ENCODE measurements around the gene CACNA1G. TPM values are rescaled to one million over a fixed set of nuclear protein-coding genes. Genes with fewer than 3 reads are reported as not detected.

CACNA1G gene
- total RNA-seq, 1 experiment from 2014 or later, result not detected

GRCh38 chr17:50642071-50642721 lies 81.7 kb downstream of the CACNA1G start:
- in situ Hi-C loops (cut with HindIII; ENCODE audit: low pct_unique_long_range_greater_than_20kb, low sequenced_read_pairs), result no loop called here

DNA sequence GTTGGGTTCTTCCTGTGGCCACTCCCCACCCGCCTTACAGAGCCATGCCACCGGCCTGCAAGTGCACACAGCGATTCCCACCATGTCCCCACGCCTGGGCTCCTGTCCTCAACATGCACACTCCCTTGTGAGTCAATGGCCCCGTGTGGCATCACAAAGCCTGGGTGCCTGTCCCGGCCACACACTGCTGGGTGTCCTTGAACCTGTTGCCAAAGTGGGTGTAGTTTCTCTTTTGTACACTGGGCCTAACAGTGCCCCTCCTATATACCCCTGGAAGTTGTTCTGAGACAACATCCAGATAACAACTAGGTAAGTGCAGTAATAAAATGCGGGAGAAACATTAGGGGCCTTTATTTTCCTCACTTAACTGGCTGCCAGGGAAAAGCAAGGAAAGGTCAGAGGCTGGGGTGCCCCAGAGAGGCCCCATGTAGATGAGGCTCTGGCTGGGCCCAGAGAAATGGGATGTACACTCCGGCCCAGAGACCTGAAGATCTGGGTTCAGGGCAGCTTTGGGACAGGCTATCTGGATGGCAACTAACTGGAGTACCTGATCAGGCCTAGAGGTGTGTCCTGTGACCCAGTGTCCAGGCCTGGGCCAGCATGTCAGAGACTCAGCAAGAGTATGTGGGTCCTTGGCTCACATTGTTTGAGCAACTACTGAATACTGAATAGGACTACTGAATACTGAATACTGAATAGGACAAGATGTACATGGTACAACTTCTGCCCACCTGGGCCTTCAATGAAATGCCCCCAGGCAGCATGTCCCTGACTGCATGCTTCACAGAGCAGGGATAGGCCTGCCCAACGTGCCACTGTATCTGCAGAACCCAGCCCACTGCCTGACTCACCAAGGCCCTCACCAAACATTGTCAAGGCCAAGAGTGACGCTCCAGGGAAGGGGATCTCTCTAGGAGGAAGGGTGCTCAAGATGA lies 82.5 kb downstream of the CACNA1G start:
- no peak for DNase-seq (ENCODE audit: low read depth, low spot score)
- in situ Hi-C loops (cut with HindIII; ENCODE audit: low pct_unique_long_range_greater_than_20kb, low sequenced_read_pairs), result no loop called here

More at GRCh38 chr17:50642071-50642721, 81.7 kb downstream of the CACNA1G start:
- DNase-seq (ENCODE audit: low read depth, low spot score), result no peak

DNA sequence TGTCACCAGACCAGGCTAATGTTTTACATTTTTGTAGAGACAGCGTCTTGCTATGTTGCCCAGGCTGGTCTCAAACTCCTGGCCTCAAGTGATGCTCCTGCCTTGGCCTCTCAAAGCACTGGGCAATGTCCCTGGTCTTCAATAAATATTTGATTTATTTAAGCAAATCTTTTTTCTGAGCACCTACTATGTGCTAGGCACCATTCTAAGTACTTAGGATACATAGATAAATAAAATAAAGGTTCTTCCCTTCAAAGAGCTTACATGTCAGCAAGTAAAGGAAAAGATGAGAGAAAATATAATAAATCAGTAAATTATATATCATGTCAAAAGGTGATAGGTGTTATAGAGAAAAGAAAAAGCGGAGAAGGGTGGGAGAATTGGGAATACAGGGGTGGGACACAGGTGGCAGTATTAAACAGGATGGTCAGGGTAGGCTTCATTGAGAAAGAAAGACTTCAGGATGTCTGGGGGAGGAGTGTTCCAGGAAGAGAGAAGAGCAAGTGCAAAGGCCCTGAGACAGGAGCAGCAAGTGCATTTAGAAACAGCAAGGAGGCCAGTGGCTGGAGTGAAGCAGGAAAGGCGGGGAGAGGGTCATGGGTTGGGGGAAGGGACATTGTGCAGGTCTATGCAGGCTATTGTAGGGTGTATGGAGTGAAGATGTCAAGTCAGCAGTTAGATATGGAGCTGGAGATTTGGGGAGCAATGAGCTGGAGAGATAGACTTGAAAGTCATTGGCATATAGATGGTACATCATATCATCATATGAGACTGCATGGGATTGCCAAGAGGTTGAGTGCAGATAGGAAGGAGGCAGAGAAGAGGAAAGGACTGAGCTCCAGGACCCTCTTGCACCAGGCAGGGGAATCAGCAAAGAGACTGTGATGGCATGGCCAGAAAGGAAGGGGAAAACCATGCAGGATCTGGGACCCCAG lies 85.5 kb downstream of the CACNA1G start:
- DNase-seq (ENCODE audit: low read depth, low spot score), result no peak
- in situ Hi-C loops (cut with HindIII; ENCODE audit: low pct_unique_long_range_greater_than_20kb, low sequenced_read_pairs), result no loop called here

- no peak for DNase-seq (ENCODE audit: low read depth, low spot score)
- in situ Hi-C loops (cut with HindIII; ENCODE audit: low pct_unique_long_range_greater_than_20kb, low sequenced_read_pairs), result no loop called here
Measured at GRCh38 chr17:50647187-50647586, 86.7 kb downstream of the CACNA1G start.

DNA sequence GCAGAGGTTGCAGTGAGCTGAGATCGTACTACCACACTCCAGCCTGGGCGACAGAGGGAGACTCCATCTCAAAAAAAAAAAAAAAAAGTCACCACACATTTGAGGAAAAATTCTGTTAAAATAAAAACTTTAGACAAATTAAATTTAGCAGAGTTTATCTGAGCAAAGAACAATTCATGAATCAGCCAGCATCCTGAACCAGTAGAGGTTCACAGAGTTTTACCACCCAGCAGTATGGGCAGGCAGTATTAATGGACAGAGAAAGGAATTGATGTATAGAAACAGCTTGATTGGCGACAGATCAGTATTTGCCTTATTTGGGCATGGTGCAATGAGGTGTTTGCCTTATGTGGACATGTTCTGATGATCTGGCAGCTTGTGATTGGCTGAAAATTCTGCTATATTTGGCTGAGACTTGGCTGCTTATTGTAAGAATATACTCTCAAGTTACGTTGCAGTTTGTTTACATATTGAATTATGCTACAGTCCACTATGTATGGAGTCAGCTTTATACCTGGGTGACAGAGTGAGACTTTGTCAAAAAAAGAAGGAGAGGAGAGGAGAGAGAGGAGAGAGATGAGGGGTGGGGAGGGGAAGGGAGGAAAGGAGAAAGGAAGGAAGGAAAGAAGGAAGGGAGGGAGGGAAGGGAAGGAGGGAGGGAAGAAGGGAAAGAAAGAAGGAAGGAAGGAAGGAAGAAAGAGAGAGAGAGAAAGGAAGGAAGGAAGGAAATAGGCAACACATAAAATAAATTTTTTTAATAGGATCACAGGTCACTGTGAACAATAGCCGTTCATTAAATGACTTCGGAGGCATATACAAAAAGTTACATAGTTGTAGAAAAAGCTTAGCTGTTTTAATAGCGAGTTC lies 88.8 kb downstream of the CACNA1G start:
- DNase-seq (ENCODE audit: low read depth, low spot score), result peak; percentile 22
- in situ Hi-C loops (cut with HindIII; ENCODE audit: low pct_unique_long_range_greater_than_20kb, low sequenced_read_pairs), result no loop called here

GRCh38 chr17:50651661-50652060 lies 91.1 kb downstream of the CACNA1G start:
- in situ Hi-C loops (cut with HindIII; ENCODE audit: low pct_unique_long_range_greater_than_20kb, low sequenced_read_pairs), result no loop called here
- DNase-seq (ENCODE audit: low read depth, low spot score), result no peak

DNA sequence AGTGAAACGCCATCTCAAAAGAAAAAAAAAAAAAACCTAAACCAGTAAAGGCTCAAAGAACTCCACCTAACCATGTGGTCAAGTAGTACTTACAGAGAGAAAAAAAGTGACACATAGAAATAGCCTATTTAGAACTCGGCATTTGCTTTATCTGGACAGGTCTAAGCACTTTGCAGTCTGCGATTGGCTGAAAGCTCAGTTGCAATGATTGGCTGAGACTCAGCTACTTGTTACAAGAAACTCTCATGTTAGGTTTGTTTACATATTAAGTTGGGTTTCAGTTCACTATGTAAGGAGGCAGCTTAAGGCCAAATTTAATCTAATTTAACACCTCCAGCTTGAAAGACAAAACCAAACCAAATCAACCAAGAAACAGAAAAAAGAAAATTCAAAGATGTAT lies 93.2 kb downstream of the CACNA1G start:
- no peak for DNase-seq (ENCODE audit: low read depth, low spot score)
- in situ Hi-C loops (cut with HindIII; ENCODE audit: low pct_unique_long_range_greater_than_20kb, low sequenced_read_pairs), result no loop called here

GRCh38 chr17:50656509-50656908 lies 96.0 kb downstream of the CACNA1G start:
- in situ Hi-C loops (cut with HindIII; ENCODE audit: low pct_unique_long_range_greater_than_20kb, low sequenced_read_pairs), result no loop called here
- no peak for DNase-seq (ENCODE audit: low read depth, low spot score)

- DNase-seq (ENCODE audit: low read depth, low spot score), result no peak
- in situ Hi-C loops (cut with HindIII; ENCODE audit: low pct_unique_long_range_greater_than_20kb, low sequenced_read_pairs), result no loop called here
Measured at GRCh38 chr17:50657054-50657453, 96.5 kb downstream of the CACNA1G start.

DNA sequence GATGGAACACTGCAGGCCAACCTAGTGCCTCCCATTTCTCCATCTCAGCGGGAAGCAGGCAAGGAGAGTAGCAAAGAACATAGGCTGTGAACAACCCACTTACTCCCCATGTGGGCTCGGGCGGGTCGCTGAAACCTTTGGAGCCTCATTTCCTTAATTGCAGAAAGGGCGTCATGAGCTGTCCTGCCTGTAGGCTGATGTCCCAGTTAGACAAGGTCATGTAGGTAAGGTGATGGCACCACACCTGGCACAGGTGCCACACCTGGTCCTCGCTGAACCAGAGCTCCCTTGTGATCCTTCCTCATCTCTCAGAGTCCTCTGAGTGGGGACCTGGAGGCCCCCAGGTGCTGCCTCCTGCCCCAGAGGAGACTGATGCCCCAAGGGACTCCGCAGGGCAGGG lies 97.1 kb downstream of the CACNA1G start:
- in situ Hi-C loops (cut with HindIII; ENCODE audit: low pct_unique_long_range_greater_than_20kb, low sequenced_read_pairs), result no loop called here
- no peak for DNase-seq (ENCODE audit: low read depth, low spot score)

DNA sequence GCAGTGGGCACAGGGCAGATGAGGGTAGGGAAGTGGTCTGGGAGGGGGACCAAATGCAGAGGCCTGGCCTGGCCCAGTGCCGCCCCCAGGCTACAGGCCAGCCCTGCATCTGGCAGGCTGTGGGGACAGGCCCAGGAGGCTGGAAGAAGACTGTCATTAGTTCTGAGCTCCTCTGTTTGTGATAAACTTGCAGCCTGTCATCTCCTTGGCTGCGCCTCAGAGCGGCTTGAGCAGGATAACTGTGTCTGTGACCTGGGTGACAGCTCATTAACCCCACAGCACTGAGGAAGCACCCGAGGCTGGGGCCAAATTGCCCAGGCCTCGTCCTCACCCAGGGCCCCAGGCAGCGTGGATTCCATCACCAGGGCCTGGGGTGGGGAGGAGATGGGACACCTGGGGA lies 98.1 kb downstream of the CACNA1G start:
- in situ Hi-C loops (cut with HindIII; ENCODE audit: low pct_unique_long_range_greater_than_20kb, low sequenced_read_pairs), result no loop called here

GRCh38 chr17:50659179-50659578 lies 98.7 kb downstream of the CACNA1G start:
- DNase-seq (ENCODE audit: low read depth, low spot score), result no peak
- in situ Hi-C loops (cut with HindIII; ENCODE audit: low pct_unique_long_range_greater_than_20kb, low sequenced_read_pairs), result no loop called here

More for the DNA sequence above, 98.1 kb downstream of the CACNA1G start:
- no peak for DNase-seq (ENCODE audit: low read depth, low spot score)

DNA sequence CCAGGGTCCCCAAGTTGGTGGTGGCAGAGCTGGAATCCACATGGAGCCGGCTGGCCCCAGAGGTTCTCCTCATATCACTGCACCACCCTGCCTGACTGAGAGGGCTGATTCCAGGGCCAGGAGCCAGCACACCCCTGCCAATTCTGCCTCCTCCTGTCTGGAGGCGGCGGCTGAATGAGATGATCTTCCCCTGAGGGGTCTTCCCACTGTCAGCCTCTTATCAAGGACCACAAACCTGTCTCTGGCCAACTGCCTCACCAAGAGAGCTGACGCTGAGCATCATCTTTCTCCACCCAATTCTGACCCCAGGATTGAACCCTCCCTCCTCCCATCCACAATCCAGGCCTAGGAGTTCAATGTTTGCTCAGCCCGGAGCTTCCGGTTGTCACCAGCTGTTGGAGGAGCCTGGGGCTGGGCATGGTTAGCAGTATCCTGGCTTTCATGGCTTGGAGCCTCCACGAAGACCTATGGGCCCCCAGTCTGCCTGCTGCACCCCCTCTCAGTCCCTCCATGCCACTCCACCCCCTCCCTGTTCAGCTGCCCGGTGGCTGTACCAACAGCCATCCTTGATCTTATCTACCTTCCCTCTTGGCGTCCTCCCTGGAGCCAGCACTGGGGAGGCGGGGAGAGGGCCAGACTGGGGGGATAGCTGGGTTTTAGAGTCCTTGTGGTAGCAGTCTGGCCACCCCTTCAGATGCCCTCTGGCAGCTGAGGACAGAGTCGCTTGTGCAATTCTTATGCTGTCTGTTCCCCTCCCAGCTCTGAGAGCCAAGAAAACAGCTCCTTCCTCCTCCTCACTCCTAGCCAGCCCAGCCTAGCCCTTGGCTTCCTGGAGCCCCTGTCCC lies 99.7 kb downstream of the CACNA1G start:
- in situ Hi-C loops (cut with HindIII; ENCODE audit: low pct_unique_long_range_greater_than_20kb, low sequenced_read_pairs), result no loop called here
- no peak for DNase-seq (ENCODE audit: low read depth, low spot score)

GRCh38 chr17:50660887-50661345 lies 100.4 kb downstream of the CACNA1G start:
- DNase-seq (ENCODE audit: low read depth, low spot score), result no peak
- in situ Hi-C loops (cut with HindIII; ENCODE audit: low pct_unique_long_range_greater_than_20kb, low sequenced_read_pairs), result no loop called here

- no peak for DNase-seq (ENCODE audit: low read depth, low spot score)
- in situ Hi-C loops (cut with HindIII; ENCODE audit: low pct_unique_long_range_greater_than_20kb, low sequenced_read_pairs), result no loop called here
Measured at GRCh38 chr17:50661348-50661747, 100.8 kb downstream of the CACNA1G start.

DNA sequence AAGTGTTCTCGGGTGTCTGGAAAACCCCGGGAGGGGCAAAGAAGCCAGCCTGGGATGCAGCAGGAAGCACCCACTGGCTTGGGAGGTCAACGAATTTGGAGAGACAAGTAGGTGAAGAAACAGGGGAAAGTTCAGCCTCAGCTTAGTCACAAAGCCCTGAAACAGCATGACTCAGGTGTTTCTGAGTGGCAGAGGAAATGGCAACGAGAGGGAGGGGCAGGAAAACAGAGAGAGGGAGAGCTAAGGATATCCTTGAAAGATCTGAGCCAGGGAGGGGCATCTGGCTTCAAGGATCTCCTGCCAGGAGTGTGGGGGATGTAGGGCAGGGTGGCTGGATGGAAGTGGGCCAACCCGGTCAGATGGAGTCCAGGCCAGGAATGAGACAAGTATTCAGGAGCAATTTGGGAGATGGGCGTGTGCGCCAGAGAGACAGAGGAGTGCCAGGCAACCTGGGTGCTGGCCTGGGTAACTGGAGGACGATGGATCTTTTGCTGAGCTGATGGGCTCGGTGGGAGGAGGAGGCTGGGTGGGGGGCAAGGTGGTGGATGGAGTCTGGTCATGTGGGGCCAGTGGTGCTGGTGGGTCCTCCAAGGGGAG lies 101.4 kb downstream of the CACNA1G start:
- peak; percentile 55 for DNase-seq (ENCODE audit: low read depth, low spot score)
- in situ Hi-C loops (cut with HindIII; ENCODE audit: low pct_unique_long_range_greater_than_20kb, low sequenced_read_pairs), result no loop called here
